Neural progenitor cell (in vitro differentiated cells): ENCODE measurements around the gene NUDT1. TPM values are rescaled to one million over a fixed set of nuclear protein-coding genes. Genes with fewer than 3 reads are reported as not detected.

Experiments
- DNase-seq: peaks from one replicate; pipeline ENCODE4 v3.0.0-alpha.2; 2016; ENCODE audit warnings: low spot score
- H2AFZ ChIP-seq: fragments of 200-600 bp; sonication (generic); replicated peaks from 2 replicates; pipeline ENCODE4 v1.6.1; 2016; ENCODE audit warnings: antibody characterized with exemption
- H3F3A ChIP-seq: fragments of 200-600 bp; sonication (generic); 2 replicates; pipeline ENCODE4 v1.6.1; 2016; ENCODE audit warnings: antibody characterized with exemption, low read depth
- H3K27ac ChIP-seq: fragments of 200-600 bp; sonication (generic); 2 replicates; pipeline ENCODE4 v1.5.1; 2016; ENCODE audit warnings: mild to moderate bottlenecking
- H3K27me3 ChIP-seq: fragments of 200-600 bp; sonication (generic); 2 replicates; pipeline ENCODE4 v1.6.1; 2016; ENCODE audit warnings: mild to moderate bottlenecking, moderate library complexity
- H3K36me3 ChIP-seq: fragments of 200-600 bp; sonication (generic); 2 replicates; pipeline ENCODE4 v1.5.1; 2016
- H3K4me1 ChIP-seq: fragments of 200-600 bp; sonication (generic); 2 replicates; pipeline ENCODE4 v1.6.1; 2016; ENCODE audit warnings: mixed run types
- H3K4me2 ChIP-seq: fragments of 200-600 bp; sonication (generic); 2 replicates; pipeline ENCODE4 v1.6.1; 2016
- H3K4me3 ChIP-seq: fragments of 200-600 bp; sonication (generic); 2 replicates; pipeline ENCODE4 v1.5.1; 2016
- H3K79me2 ChIP-seq: fragments of 200-600 bp; sonication (generic); 2 replicates; pipeline ENCODE4 v1.6.1; 2016; ENCODE audit warnings: low read depth
- H3K9ac ChIP-seq: fragments of 200-600 bp; sonication (generic); 2 replicates; pipeline ENCODE4 v1.6.1; 2016
- H3K9me3 ChIP-seq: fragments of 200-600 bp; sonication (generic); 2 replicates; pipeline ENCODE4 v1.5.1; 2016; ENCODE audit warnings: low read depth
- H4K20me1 ChIP-seq: fragments of 200-600 bp; sonication (generic); 2 replicates; pipeline ENCODE4 v1.6.1; 2016; ENCODE audit warnings: low read depth
- H3K27ac Mint-ChIP-seq: 3 replicates; pipeline ENCODE4 v1.8.0; 2021; ENCODE audit warnings: mixed read lengths
- H3K27me3 Mint-ChIP-seq: 2 replicates; pipeline ENCODE4 v1.8.0; 2022; ENCODE audit warnings: low read depth, mild to moderate bottlenecking, inconsistent platforms, moderate library complexity, mixed read lengths; ENCODE audit not compliant: insufficient read depth
- H3K36me3 Mint-ChIP-seq: 3 replicates; pipeline ENCODE4 v1.8.0; 2021; ENCODE audit warnings: mixed read lengths
- H3K4me1 Mint-ChIP-seq: 3 replicates; pipeline ENCODE4 v1.8.0; 2021; ENCODE audit warnings: mixed read lengths
- H3K4me3 Mint-ChIP-seq: 3 replicates; pipeline ENCODE4 v1.8.0; 2021; ENCODE audit warnings: mild to moderate bottlenecking, moderate library complexity, mixed read lengths
- H3K9me3 Mint-ChIP-seq: 3 replicates; pipeline ENCODE4 v1.8.0; 2020; ENCODE audit warnings: mixed read lengths
- CTCF ChIP-seq: fragments of 200-600 bp; sonication (generic); IDR thresholded peaks from 2 replicates; pipeline ENCODE4 v1.5.1; 2017; ENCODE audit warnings: antibody characterized with exemption, mild to moderate bottlenecking
- EZH2 ChIP-seq: fragments of 200-600 bp; sonication (generic); IDR thresholded peaks from 2 replicates; pipeline ENCODE4 v1.6.1; 2017; ENCODE audit warnings: antibody characterized with exemption, mild to moderate bottlenecking, moderate library complexity
- EZH2phosphoT487 ChIP-seq: fragments of 200-600 bp; sonication (generic); IDR thresholded peaks from 2 replicates; pipeline ENCODE4 v1.6.1; 2017; ENCODE audit warnings: antibody characterized with exemption
- total RNA-seq: library from RNA; depleted of rRNA; stranded (reverse); fragments of >200 nt; gene quantifications from 2 replicates; pipeline ENCODE4 v1.2.3, GENCODE V29; 2015; ENCODE audit warnings: low replicate concordance

NUDT1 gene
- total RNA-seq, 1 donor from 2014 or later, result 29.6 TPM

GRCh38 chr7:2290877-2291276 lies 48.9 kb downstream of the NUDT1 start:
- Mint-ChIP-seq H3K9me3 (no peaks in the 10 kb centered on the region), H3K4me3 (no peak overlapping the region), H3K36me3 (no peaks in the 10 kb centered on the region), H3K4me1 (peaks cover under 1% of the 10 kb centered on the region), H3K27ac (no peak overlapping the region), H3K27me3 (no peaks in the 10 kb centered on the region)
- H3K27me3 ChIP-seq, result no peaks in the 10 kb centered on the region
- no peak overlapping the region for H3K4me2 ChIP-seq
- no peak overlapping the region for H3K9ac ChIP-seq
- no peaks in the 10 kb centered on the region for H4K20me1 ChIP-seq
- no peak overlapping the region for H3K27ac ChIP-seq
- no peak overlapping the region for H2AFZ ChIP-seq
- DNase-seq, result no peak
- H3K4me1 ChIP-seq, result no peaks in the 10 kb centered on the region
- no peaks in the 10 kb centered on the region for H3K36me3 ChIP-seq
- H3K79me2 ChIP-seq, result peaks cover 12% of the 10 kb centered on the region
- no peaks in the 10 kb centered on the region for H3F3A ChIP-seq
- H3K4me3 ChIP-seq, result no peak overlapping the region
- no peaks in the 10 kb centered on the region for H3K9me3 ChIP-seq
- TF ChIP-seq EZH2phosphoT487, result no peak
- TF ChIP-seq EZH2, result no peak
- no peak for TF ChIP-seq CTCF

GRCh38 chr7:2295936-2296620 lies 54.1 kb downstream of the NUDT1 start:
- no peaks in the 10 kb centered on the region for H3K36me3 ChIP-seq
- no peak overlapping the region for H2AFZ ChIP-seq
- no peaks in the 10 kb centered on the region for H4K20me1 ChIP-seq
- H3K4me1 ChIP-seq, result peaks cover 5% of the 10 kb centered on the region
- no peak for TF ChIP-seq CTCF
- TF ChIP-seq EZH2, result no peak
- no peak for TF ChIP-seq EZH2phosphoT487
- no peak overlapping the region for H3K27ac ChIP-seq
- no peak overlapping the region for H3K4me3 Mint-ChIP-seq
- H3K4me3 ChIP-seq, result no peak overlapping the region
- no peak overlapping the region for H3K27ac Mint-ChIP-seq
- H3F3A ChIP-seq, result peaks cover 14% of the 10 kb centered on the region
- no peaks in the 10 kb centered on the region for H3K27me3 Mint-ChIP-seq
- no peak for DNase-seq
- peaks cover 3% of the 10 kb centered on the region for H3K36me3 Mint-ChIP-seq
- peaks cover 42% of the 10 kb centered on the region for H3K79me2 ChIP-seq
- peaks cover 8% of the 10 kb centered on the region for H3K9me3 Mint-ChIP-seq
- H3K4me1 Mint-ChIP-seq, result peaks cover 16% of the 10 kb centered on the region
- H3K27me3 ChIP-seq, result no peaks in the 10 kb centered on the region
- no peak overlapping the region for H3K4me2 ChIP-seq
- H3K9me3 ChIP-seq, result no peaks in the 10 kb centered on the region
- no peak overlapping the region for H3K9ac ChIP-seq

GRCh38 chr7:2296832-2297231 lies 54.8 kb downstream of the NUDT1 start:
- H3K79me2 ChIP-seq, result peaks cover 46% of the 10 kb centered on the region
- H3K27me3 Mint-ChIP-seq, result peaks cover 2% of the 10 kb centered on the region
- H4K20me1 ChIP-seq, result no peaks in the 10 kb centered on the region
- H3K9ac ChIP-seq, result no peak overlapping the region
- peaks cover 17% of the 10 kb centered on the region for H3F3A ChIP-seq
- H3K4me2 ChIP-seq, result no peak overlapping the region
- TF ChIP-seq EZH2phosphoT487 (no peak), EZH2 (no peak), CTCF (no peak)
- H3K4me3 ChIP-seq, result no peak overlapping the region
- peaks cover 22% of the 10 kb centered on the region for H3K4me1 Mint-ChIP-seq
- H2AFZ ChIP-seq, result no peak overlapping the region
- H3K36me3 Mint-ChIP-seq, result peaks cover 7% of the 10 kb centered on the region
- H3K4me1 ChIP-seq, result peaks cover 5% of the 10 kb centered on the region
- no peak overlapping the region for H3K27ac ChIP-seq
- H3K36me3 ChIP-seq, result no peaks in the 10 kb centered on the region
- no peak for DNase-seq
- H3K9me3 ChIP-seq, result no peaks in the 10 kb centered on the region
- no peak overlapping the region for H3K4me3 Mint-ChIP-seq
- H3K9me3 Mint-ChIP-seq, result peaks cover 16% of the 10 kb centered on the region
- H3K27me3 ChIP-seq, result no peaks in the 10 kb centered on the region
- no peak overlapping the region for H3K27ac Mint-ChIP-seq
